ENCODE data around the gene MRPL20.

MRPL20 gene

DNA sequence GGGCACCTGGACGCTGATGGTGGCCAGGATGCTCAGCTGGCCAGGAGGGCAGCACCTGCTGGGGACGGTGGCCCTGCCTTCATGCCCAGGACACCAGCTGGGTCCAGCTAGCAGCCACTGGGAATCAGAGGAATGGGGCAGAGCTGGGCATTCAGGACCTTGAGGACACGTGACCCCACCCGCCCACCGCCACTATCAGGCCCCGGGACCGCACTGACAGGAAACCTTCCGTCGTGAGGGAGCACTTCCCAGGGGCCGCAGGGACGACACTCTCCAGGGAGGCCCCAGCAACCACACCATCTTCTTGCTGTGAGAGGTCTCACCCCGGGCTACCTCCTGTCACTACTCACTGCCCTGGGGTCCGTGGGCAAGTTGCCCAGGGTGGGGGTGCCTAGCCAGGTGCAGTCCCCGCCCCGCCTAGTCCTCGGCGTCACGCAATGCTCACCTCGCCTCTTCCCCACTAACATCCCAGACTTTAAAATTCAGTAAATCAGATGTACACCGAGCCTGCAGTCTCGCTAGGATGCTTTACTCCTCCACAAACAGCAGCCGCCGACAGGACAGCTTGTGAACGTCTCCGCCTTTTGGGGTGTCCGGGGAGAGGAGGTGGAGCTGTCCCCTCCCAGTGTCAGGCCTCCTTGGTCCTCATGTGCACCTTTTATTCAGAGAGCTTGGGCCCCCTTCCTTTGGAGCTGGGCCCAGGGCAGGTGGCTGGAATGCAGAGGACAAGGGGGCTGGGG is 33.3 kb upstream of the MRPL20 start:
- no peak overlapping the region for H3K4me3 Mint-ChIP-seq
- DNase-seq = no peak
- H3K27ac Mint-ChIP-seq = no peak overlapping the region
- TF ChIP-seq, protein P1, sequence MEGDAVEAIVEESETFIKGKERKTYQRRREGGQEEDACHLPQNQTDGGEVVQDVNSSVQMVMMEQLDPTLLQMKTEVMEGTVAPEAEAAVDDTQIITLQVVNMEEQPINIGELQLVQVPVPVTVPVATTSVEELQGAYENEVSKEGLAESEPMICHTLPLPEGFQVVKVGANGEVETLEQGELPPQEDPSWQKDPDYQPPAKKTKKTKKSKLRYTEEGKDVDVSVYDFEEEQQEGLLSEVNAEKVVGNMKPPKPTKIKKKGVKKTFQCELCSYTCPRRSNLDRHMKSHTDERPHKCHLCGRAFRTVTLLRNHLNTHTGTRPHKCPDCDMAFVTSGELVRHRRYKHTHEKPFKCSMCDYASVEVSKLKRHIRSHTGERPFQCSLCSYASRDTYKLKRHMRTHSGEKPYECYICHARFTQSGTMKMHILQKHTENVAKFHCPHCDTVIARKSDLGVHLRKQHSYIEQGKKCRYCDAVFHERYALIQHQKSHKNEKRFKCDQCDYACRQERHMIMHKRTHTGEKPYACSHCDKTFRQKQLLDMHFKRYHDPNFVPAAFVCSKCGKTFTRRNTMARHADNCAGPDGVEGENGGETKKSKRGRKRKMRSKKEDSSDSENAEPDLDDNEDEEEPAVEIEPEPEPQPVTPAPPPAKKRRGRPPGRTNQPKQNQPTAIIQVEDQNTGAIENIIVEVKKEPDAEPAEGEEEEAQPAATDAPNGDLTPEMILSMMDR (IDR thresholded peaks at IDR 0.05) = no peak
- no peaks in the 10 kb centered on the region for H3K36me3 Mint-ChIP-seq (ENCODE audit: low read depth)
- H3K4me1 Mint-ChIP-seq = peaks cover 15% of the 10 kb centered on the region
- no peaks in the 10 kb centered on the region for H3K27me3 Mint-ChIP-seq (ENCODE audit: low read depth, poor library complexity)
- H3K9me3 Mint-ChIP-seq = no peaks in the 10 kb centered on the region

DNA sequence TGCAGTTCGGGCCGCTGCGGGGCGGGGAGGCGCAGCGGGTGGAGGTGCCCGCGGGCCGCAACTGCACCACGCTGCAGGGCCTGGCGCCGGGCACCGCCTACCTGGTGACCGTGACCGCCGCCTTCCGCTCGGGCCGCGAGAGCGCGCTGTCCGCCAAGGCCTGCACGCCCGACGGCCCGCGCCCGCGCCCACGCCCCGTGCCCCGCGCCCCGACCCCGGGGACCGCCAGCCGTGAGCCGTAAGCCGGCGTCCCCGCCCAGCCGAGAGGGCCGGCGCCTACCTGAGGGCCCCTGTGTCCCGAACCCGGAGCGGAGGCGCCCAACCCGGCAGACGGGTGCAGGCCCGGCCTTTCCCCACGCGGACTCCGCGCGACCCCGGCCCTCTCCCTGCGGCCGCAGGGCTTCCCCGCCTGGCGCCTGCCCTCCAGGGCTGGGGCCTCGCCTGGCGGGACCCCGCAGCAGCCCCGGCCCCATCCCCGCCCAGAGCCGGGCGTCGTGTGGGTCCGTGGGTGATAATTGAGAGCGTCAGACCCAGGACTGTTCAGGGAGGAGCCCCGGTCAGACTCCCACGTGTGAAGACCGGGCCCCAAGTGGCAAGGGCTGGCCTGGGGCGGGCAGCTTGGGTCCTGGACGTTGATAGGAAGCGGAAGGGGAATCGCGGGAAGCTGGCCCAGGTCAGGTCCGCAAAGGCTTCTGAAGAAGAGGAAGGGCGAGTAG is 32.6 kb upstream of the MRPL20 start:
- no peaks in the 10 kb centered on the region for H3K9me3 Mint-ChIP-seq
- H3K4me1 Mint-ChIP-seq = peaks cover 21% of the 10 kb centered on the region
- no peak overlapping the region for H3K4me3 Mint-ChIP-seq
- no peaks in the 10 kb centered on the region for H3K36me3 Mint-ChIP-seq (ENCODE audit: low read depth)
- no peaks in the 10 kb centered on the region for H3K27me3 Mint-ChIP-seq (ENCODE audit: low read depth, poor library complexity)
- TF ChIP-seq, protein P1 (IDR thresholded peaks at IDR 0.05) = no peak
- no peak for DNase-seq
- no peak overlapping the region for H3K27ac Mint-ChIP-seq

DNA sequence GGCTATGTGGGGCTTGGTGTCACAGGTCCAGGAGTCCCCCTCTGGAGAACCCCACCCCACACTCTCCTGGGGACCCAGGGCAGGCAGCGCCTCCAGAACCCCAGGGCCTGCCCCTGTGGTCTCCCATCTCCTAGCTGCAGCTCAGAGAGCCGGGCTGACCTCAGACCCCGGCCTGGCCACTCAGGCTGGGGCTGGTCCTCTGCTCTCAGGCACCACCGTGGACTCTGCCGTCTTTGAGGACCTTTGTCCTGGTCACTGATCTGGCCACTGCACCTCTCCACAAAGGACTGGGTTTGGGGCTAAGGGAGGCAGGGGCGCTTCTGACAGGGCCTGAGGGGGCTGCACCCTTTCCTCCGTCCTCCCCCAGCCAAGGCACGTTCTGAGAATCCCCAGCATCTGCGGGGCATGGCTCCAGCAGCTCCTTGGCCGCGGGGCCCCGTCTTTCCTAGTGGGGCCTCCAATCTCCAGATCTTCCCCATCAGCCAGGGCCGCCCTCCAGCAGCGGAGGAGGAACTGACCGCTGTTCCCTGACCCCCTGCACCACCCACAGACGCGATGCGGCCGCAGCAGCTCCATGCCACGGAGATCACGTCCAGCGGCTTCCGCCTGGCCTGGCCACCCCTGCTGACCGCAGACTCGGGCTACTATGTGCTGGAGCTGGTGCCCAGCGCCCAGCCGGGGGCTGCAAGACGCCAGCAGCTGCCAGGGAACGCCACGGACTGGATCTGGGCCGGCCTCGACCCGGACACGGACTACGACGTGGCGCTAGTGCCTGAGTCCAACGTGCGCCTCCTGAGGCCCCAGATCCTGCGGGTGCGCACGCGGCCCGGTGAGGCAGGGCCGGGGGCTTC is 31.7 kb upstream of the MRPL20 start:
- Mint-ChIP-seq H3K36me3 (ENCODE audit: low read depth) (no peaks in the 10 kb centered on the region), H3K4me3 (peak overlapping the region; percentile 45), H3K9me3 (no peaks in the 10 kb centered on the region), H3K27ac (no peak overlapping the region), H3K4me1 (peaks cover 21% of the 10 kb centered on the region), H3K27me3 (ENCODE audit: low read depth, poor library complexity) (no peaks in the 10 kb centered on the region)
- TF ChIP-seq, protein P1 (IDR thresholded peaks at IDR 0.05) = no peak
- DNase-seq = no peak

DNA sequence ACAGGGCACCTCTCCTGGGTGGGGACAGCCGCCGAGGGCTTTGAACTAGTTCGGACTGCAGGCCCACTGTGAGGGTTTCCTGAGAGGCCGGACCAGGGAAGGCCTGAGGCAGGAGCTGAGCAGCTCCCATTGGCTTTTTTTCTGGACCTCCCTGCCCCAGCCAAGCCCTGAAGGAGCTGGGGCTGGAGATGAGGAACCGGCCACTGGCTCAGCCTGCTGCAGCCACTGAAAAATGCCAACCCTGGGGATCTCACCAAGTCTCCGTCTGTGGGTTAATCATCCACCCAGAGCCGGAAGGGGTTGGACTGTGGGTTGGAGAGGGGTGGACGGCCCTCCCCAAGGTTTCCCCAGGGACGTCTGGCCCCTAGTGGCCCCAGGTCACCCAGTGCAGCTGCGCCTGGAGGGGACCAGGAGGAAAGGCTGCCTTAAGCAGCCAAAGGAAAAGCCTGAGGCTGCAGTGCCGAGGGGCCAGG is 30.8 kb upstream of the MRPL20 start:
- Mint-ChIP-seq H3K4me1 (peaks cover 23% of the 10 kb centered on the region), H3K4me3 (no peak overlapping the region), H3K9me3 (no peaks in the 10 kb centered on the region), H3K36me3 (ENCODE audit: low read depth) (no peaks in the 10 kb centered on the region), H3K27ac (no peak overlapping the region), H3K27me3 (ENCODE audit: low read depth, poor library complexity) (no peaks in the 10 kb centered on the region)
- no peak for DNase-seq
- TF ChIP-seq, protein P1 (IDR thresholded peaks at IDR 0.05) = no peak

DNA sequence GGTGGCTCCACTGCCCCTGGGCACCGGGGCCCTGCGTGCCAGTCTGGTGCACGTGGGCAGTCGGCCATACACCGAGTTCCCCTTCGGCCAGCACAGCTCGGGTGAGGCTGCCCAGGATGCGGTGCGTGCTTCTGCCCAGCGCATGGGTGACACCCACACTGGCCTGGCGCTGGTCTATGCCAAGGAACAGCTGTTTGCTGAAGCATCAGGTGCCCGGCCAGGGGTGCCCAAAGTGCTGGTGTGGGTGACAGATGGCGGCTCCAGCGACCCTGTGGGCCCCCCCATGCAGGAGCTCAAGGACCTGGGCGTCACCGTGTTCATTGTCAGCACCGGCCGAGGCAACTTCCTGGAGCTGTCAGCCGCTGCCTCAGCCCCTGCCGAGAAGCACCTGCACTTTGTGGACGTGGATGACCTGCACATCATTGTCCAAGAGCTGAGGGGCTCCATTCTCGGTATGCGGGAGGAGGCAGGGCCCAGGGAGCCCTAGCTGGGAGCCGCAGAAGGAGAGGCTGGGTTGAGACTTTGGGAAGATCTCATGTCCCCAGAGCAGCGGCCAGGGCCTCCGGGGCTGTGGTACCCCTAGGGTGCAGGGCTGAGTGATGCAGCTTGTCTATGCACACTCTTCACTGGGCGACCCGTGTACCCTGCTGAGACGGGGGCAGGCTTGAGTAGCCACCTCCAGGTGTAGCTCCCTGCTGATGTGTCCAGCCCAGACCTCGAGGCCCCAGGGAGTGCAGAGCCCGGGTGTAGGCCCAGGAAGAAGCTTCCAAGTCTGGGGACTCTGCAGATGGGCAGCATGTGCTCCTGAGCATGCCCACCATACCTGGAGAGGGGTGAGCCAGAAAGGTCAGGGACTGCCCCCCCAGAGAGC is 30.2 kb upstream of the MRPL20 start:
- Mint-ChIP-seq H3K27ac (no peak overlapping the region), H3K4me3 (peak overlapping the region; percentile 82), H3K27me3 (ENCODE audit: low read depth, poor library complexity) (no peaks in the 10 kb centered on the region), H3K9me3 (no peaks in the 10 kb centered on the region), H3K36me3 (ENCODE audit: low read depth) (no peaks in the 10 kb centered on the region), H3K4me1 (peaks cover 30% of the 10 kb centered on the region)
- TF ChIP-seq, protein P1 (IDR thresholded peaks at IDR 0.05) = no peak
- DNase-seq = no peak

Data from nephron progenitor cell (in vitro differentiated cells).